Measurements from ENCODE around the gene HNRNPA3. TPM values are rescaled to one million over a fixed set of nuclear protein-coding genes. Genes with fewer than 3 reads are reported as not detected.
A peak's percentile ranks its signal among the peaks of the same experiment; 100 is the strongest.

HNRNPA3 gene
- total and polyA plus RNA-seq, 2 of the 13 experiments (the other 11 are each of a cell fraction or from before 2014, with no cell fraction given) = 73.3 to 97.7 TPM

- TF ChIP-seq, protein P1, sequence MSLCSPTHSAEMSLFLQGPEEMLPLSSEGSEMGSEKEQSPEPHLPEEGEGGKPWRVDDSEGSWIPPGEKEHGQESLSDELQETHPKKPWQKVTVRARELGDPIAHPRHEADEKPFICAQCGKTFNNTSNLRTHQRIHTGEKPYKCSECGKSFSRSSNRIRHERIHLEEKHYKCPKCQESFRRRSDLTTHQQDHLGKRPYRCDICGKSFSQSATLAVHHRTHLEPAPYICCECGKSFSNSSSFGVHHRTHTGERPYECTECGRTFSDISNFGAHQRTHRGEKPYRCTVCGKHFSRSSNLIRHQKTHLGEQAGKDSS (CRISPR knock-in tag; IDR thresholded peaks at IDR 0.05; ENCODE audit: borderline replicate concordance, low read depth) = no peak
- TF ChIP-seq ZNF432 (CRISPR knock-in tag; IDR thresholded peaks at IDR 0.05; ENCODE audit: borderline replicate concordance) (no peak), SP5 (CRISPR knock-in tag; IDR thresholded peaks at IDR 0.05; ENCODE audit: borderline replicate concordance, low read depth) (no peak), TEAD2 (CRISPR knock-in tag; IDR thresholded peaks at IDR 0.05) (no peak), PCBP2 (optimal IDR thresholded peaks at IDR 0.05; ENCODE audit: low read depth, low read length, poor library complexity, severe bottlenecking) (no peak), KDM4B (CRISPR knock-in tag; IDR thresholded peaks at IDR 0.05) (no peak), NFIC (IDR thresholded peaks at IDR 0.05; ENCODE audit: low read length) (no peak), TBP (CRISPR knock-in tag; IDR thresholded peaks at IDR 0.05) (no peak), ZNF766 (CRISPR knock-in tag; IDR thresholded peaks at IDR 0.05; ENCODE audit: borderline replicate concordance) (no peak)
Observed at GRCh38 chr2:177256695-177257094, 44.1 kb downstream of the HNRNPA3 start (continued).

- H3K4me1 ChIP-seq (ENCODE audit: insufficient read depth, low read length) = peaks cover 92% of the 10 kb centered on the region
- peak overlapping the region; percentile 36 for H3K27ac ChIP-seq (ENCODE audit: extremely low read length, insufficient read depth, low read length)
- H4K20me1 ChIP-seq (ENCODE audit: insufficient read depth, low read length) = peaks cover 100% of the 10 kb centered on the region
- H2AFZ ChIP-seq (ENCODE audit: low read length) = no peak overlapping the region
- peaks cover 3 to 40% of the 10 kb centered on the region in 2 experiments; a peak in 4 of 5 replicates for H3K36me3 ChIP-seq (replicated peaks in 1 of 2; ENCODE audit: control insufficient read depth in 1 of 2, insufficient read depth in 2 of 2, low read length in 2 of 2)
- CTCF ChIA-PET (ENCODE audit: low intra/inter-chr PET ratio, low total read pairs) = no interaction called here
- ATAC-seq = no peak
- POLR2A ChIA-PET = interaction anchor here (1.3 to 1.9 kb wide), 2 partner anchors 45 to 93 kb away, joined by 4 to 5 read pairs; partner anchors contain the start of gene HNRNPA3
- DNase-seq (ENCODE audit: low spot score) = no peak
- intact Hi-C loops (cut with micrococcal nuclease; ENCODE audit: unreplicated experiment) (no loop called here), in situ Hi-C loops (cut with HindIII; ENCODE audit: extremely low pct_ligation_motif_present, low pct_unique_long_range_greater_than_20kb) (no loop called here)
- H3K79me2 ChIP-seq (ENCODE audit: insufficient read depth, low read length) = peaks cover 99% of the 10 kb centered on the region
- BruUV-seq (replicated peaks) = no TSS peak
- FAIRE-seq = no peak
- no peaks in the 10 kb centered on the region; a peak in 1 of 5 replicates for H3K27me3 ChIP-seq (ENCODE audit: control insufficient read depth in 1 of 2, insufficient read depth in 2 of 2, low read length in 2 of 2)
- WGBS (ENCODE audit: low lambda C conversion rate) = 47% methylated on average over 5 of the region's 5 CpGs
- H3K9ac ChIP-seq (ENCODE audit: insufficient read depth, low read depth, low read length) = peak overlapping the region; percentile 17; the same call in 1 of the 2 replicates
- H3K9me3 ChIP-seq (ENCODE audit: low read length) = no peaks in the 10 kb centered on the region
- peak overlapping the region; percentile 1 to 43 (median 13); a peak in 3 of 6 replicates for H3K4me3 ChIP-seq (replicated peaks in 1 of 3; ENCODE audit: insufficient read depth in 1 of 3, low read depth in 2 of 3, low read length in 3 of 3)
- peak overlapping the region; percentile 96 for H3K4me2 ChIP-seq (ENCODE audit: low read depth, low read length)
- no peak for TF ChIP-seq BHLHE40 (IDR thresholded peaks at IDR 0.05; ENCODE audit: low read length)
- no peak for TF ChIP-seq POGK (CRISPR knock-in tag; conservative IDR thresholded peaks at IDR 0.05)
- TF ChIP-seq ZNF496 (CRISPR knock-in tag; IDR thresholded peaks at IDR 0.05; ENCODE audit: insufficient replicate concordance) = no peak
- TF ChIP-seq GABPB1 (CRISPR knock-in tag; IDR thresholded peaks at IDR 0.05) = peak; percentile 19; the same call in 1 of the 2 replicates
- TF ChIP-seq, protein P2, sequence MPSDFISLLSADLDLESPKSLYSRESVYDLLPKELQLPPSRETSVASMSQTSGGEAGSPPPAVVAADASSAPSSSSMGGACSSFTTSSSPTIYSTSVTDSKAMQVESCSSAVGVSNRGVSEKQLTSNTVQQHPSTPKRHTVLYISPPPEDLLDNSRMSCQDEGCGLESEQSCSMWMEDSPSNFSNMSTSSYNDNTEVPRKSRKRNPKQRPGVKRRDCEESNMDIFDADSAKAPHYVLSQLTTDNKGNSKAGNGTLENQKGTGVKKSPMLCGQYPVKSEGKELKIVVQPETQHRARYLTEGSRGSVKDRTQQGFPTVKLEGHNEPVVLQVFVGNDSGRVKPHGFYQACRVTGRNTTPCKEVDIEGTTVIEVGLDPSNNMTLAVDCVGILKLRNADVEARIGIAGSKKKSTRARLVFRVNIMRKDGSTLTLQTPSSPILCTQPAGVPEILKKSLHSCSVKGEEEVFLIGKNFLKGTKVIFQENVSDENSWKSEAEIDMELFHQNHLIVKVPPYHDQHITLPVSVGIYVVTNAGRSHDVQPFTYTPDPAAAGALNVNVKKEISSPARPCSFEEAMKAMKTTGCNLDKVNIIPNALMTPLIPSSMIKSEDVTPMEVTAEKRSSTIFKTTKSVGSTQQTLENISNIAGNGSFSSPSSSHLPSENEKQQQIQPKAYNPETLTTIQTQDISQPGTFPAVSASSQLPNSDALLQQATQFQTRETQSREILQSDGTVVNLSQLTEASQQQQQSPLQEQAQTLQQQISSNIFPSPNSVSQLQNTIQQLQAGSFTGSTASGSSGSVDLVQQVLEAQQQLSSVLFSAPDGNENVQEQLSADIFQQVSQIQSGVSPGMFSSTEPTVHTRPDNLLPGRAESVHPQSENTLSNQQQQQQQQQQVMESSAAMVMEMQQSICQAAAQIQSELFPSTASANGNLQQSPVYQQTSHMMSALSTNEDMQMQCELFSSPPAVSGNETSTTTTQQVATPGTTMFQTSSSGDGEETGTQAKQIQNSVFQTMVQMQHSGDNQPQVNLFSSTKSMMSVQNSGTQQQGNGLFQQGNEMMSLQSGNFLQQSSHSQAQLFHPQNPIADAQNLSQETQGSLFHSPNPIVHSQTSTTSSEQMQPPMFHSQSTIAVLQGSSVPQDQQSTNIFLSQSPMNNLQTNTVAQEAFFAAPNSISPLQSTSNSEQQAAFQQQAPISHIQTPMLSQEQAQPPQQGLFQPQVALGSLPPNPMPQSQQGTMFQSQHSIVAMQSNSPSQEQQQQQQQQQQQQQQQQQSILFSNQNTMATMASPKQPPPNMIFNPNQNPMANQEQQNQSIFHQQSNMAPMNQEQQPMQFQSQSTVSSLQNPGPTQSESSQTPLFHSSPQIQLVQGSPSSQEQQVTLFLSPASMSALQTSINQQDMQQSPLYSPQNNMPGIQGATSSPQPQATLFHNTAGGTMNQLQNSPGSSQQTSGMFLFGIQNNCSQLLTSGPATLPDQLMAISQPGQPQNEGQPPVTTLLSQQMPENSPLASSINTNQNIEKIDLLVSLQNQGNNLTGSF (CRISPR knock-in tag; IDR thresholded peaks at IDR 0.05) = no peak
- TF ChIP-seq ZGPAT (CRISPR knock-in tag; IDR thresholded peaks at IDR 0.05) = no peak
Observed at GRCh38 chr2:177257471-177257870, 44.9 kb downstream of the HNRNPA3 start.

Measured in HepG2 (cell line).